Epithelial cell of prostate (primary cell): ENCODE data around the gene RAB27A.
A peak's percentile ranks its signal among the peaks of the same experiment; 100 is the strongest.
"Not testable (repeated sequence)": the region's sequence is repeated elsewhere in the genome, so short reads cannot be mapped to it uniquely, and the experiment has no call there.

Experiments used
- DNase-seq: peaks from one replicate; pipeline ENCODE4 v3.0.0-alpha.2; 2011; ENCODE audit warnings: low read depth, low spot score
- H3K27ac ChIP-seq: fragments of 450-650 bp; 2 replicates; pipeline ENCODE4 v1.5.1; 2017; ENCODE audit warnings: mild to moderate bottlenecking

Gene RAB27A

GRCh38 chr15:55254916-55255679 is 34.5 kb downstream of the RAB27A start:
- DNase-seq = no peak
- H3K27ac ChIP-seq = peak overlapping the region; percentile 77

DNA sequence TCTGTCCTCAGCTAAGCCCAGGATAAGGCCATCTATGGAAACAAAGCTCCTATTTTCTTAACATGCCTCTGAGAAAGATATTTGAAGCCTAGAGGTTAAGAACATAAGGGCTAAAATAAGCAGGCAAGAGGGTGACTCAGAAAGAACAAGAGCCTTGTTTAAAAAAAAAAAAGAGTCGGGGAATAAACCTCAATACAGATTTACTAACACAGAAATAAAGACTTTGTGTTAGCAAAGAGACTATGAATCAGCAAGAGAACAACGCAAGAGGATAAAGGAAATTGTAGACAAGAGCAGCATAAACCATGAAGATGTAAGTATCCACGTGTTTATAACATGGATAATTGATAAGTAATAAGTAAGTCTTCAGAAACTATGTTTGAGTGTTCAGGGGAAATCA is 36.0 kb downstream of the RAB27A start:
- DNase-seq = no peak
- peak overlapping the region; percentile 77 for H3K27ac ChIP-seq

- not testable (repeated sequence) for H3K27ac ChIP-seq
These were observed 37.4 kb downstream of the RAB27A start for GRCh38 chr15:55252201-55252600.

DNA sequence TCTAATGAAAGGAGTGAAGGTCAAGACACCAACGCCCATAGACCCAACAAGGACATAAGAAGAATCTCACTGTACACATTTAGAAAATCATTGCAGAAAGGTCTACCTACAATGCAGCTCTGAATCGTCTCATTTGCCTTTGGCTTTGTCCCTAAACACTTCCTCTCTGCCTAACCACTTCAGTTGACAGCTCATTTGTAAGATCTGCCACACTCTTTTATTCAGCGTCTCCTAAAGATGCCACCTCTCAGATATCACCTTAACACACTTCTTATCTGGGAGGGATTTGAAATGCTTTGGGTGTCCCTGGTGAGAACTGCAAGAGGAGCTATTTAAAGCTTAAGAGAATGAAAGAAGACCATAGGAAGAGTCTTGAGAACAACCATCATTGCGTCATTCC is 38.7 kb downstream of the RAB27A start:
- no peak for DNase-seq
- peak overlapping the region; percentile 85 for H3K27ac ChIP-seq

More at GRCh38 chr15:55252201-55252600, 37.4 kb downstream of the RAB27A start:
- DNase-seq = not testable (repeated sequence)

- peak; percentile 78 for DNase-seq
- peak overlapping the region; percentile 85 for H3K27ac ChIP-seq
These were observed 39.2 kb downstream of the RAB27A start for GRCh38 chr15:55250392-55250791.

- not testable (repeated sequence) for DNase-seq
- peak overlapping the region; percentile 85 for H3K27ac ChIP-seq
These were observed 39.7 kb downstream of the RAB27A start for GRCh38 chr15:55249885-55250284.

DNA sequence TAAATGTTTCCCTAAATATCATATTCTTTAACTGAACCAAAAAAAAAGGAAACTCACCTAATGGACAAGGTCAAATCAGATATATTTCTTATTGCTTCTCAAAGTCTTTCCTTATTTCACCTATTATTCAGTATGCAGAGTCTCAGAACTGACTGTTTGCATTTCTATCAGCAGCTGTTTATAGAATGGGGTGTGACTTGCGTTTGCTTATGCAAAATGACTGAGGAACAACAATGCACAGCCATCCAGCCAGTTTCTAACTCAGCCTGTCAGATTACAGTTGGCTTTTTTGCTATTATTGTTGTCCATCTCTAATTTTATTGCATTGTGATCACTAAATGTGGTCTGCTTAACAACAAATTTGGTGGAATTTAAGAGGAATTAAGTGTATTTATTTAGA is 40.7 kb downstream of the RAB27A start:
- no peak overlapping the region for H3K27ac ChIP-seq
- no peak for DNase-seq

GRCh38 chr15:55247766-55248427 is 41.7 kb downstream of the RAB27A start:
- H3K27ac ChIP-seq = no peak overlapping the region
- no peak for DNase-seq

- peak overlapping the region; percentile 5 for H3K27ac ChIP-seq
- no peak for DNase-seq
These were observed 42.3 kb downstream of the RAB27A start for GRCh38 chr15:55247311-55247710.

GRCh38 chr15:55246567-55246966 is 43.0 kb downstream of the RAB27A start:
- peak overlapping the region; percentile 5 for H3K27ac ChIP-seq
- no peak for DNase-seq

GRCh38 chr15:55245059-55245458 is 44.6 kb downstream of the RAB27A start:
- no peak overlapping the region for H3K27ac ChIP-seq
- DNase-seq = no peak

DNA sequence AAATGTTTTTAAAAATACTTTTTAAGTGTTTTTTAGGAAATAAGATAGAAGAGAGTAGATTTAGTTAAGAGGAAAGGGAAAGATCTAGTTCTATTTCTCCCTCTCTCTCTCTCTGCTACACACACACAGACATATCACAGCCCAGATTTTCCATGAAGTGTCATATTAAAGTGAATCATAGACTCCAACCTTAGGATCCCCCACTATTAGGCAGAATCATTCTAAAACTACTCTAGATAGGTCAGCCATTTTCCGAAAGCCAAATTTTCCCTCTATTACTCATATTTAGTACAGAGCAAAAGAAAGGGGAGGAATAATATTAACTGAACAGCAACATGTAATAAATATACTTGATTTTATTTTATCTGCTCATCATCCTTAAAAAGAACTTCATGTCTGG is 47.7 kb downstream of the RAB27A start:
- no peak for DNase-seq
- no peak overlapping the region for H3K27ac ChIP-seq

GRCh38 chr15:55241186-55241585 is 48.4 kb downstream of the RAB27A start:
- H3K27ac ChIP-seq = no peak overlapping the region
- no peak for DNase-seq

DNA sequence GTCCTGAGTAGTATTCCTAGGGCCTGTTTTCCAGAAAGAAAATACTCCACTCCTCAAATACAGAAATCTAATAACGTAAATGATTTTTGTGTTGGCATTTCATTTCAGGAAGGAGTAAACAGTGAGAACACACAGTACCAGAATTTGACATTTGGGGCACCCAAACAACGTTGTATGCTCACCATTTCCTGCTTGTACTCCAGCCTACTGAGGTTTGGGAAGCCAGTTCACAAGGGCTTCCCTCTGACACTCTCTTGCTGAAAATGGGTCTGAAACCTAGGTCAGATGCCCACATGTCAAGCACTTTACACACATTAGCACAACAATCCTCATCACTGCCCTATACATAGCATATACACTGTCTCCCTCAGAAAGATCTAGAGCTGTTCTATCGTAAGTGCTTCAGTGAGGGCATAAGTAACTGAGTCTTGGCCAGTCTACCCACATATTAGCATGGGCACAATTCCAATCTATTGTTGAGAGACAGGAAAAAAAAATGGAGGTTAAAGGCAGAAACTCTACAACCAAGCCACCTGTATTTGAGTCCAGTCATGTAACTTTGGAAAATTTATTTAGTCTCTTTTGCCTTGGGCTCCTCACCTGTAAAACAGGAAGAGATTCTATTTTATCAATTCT is 49.4 kb downstream of the RAB27A start:
- H3K27ac ChIP-seq = no peak overlapping the region

DNA sequence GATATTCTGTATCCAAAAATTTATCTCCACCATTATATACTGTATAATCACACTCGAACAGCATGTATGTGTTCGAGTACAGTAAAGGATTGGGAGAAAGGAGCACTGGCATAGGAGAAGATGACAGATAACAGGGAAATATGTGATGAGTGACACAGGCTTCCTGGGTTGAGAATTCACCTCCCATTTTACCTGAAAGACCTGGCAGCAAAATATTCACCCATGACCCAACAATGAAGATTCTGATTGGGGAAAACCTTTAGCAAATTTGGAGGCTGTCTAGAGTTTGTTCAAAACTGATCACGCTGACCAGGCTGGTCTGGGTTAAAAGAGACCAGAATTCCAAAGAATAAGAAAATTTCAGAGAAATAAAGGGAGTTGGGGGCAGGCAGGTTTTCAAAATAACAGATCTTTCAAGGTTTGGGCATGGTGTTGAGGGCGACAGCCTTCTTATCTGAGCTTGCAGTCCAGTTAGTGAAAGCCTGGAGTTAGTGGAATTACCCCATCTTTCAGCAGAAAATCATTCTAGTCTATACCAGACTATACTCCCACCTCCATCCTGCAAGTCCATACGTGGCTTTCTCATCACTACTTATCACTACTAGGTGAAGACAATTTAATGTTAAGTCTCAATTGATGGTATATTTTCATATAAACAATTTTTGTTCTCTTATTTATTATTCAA is 50.0 kb downstream of the RAB27A start:
- DNase-seq = no peak
- no peak overlapping the region for H3K27ac ChIP-seq

More for the DNA sequence above, 49.4 kb downstream of the RAB27A start:
- no peak for DNase-seq

- DNase-seq = no peak
- H3K27ac ChIP-seq = no peak overlapping the region
These were observed 50.7 kb downstream of the RAB27A start for GRCh38 chr15:55238877-55239276.

- no peak overlapping the region for H3K27ac ChIP-seq
- no peak for DNase-seq
These were observed 52.1 kb downstream of the RAB27A start for GRCh38 chr15:55237219-55238130.

- no peak overlapping the region for H3K27ac ChIP-seq
- no peak for DNase-seq
These were observed 54.0 kb downstream of the RAB27A start for GRCh38 chr15:55235546-55236036.

- no peak overlapping the region for H3K27ac ChIP-seq
- DNase-seq = no peak
These were observed 54.9 kb downstream of the RAB27A start for GRCh38 chr15:55234800-55235104.
